ENCODE results near the gene PHTF1. TPM values are rescaled to one million over a fixed set of nuclear protein-coding genes. Genes with fewer than 3 reads are reported as not detected.

The PHTF1 gene
- total RNA-seq, 1 donor from 2014 or later: 107 TPM

DNA sequence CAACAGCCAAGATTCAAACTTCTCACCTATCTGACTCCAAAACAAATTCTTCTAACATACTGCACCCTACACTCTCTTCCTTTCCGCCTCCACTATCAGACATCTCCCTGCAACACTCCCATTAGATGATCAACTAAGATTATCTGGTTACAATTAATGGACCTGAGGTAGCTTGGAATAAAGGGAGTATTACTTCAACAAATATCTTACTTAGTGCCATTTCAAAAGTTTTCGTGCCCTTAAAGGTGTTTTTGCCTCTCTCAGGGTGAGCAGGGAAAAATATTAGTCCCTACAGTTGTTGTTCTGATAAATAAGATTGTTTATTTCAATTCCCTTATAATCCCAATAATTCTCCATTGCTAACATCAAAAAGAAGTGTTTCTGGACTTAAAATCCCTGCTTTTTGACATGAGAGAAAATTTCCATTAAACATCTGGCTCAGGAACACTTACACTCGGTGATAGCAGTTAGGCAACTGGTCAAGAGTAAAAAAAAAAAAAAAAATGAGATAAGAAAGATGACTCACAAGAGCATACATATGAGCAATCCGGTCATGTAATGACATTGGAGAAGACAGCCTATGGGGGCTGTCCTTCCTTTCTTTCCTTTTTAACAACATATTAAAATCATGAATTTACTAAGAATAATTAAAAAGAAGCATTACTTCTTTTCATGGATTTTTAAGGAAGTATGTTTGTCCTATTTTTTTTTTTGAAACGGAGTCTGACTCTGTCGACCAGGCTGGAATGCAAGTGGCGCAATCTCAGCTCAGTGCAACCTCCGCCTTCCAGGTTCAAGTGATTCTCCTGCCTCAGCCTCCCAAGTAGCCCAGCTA is 45.4 kb upstream of the PHTF1 start:
- peaks cover 2% of the 10 kb centered on the region for H3K9me3 Mint-ChIP-seq (ENCODE audit: unreplicated experiment)
- H3K27me3 Mint-ChIP-seq (ENCODE audit: unreplicated experiment): peaks cover 4% of the 10 kb centered on the region
- DNase-seq: no peak
- no peaks in the 10 kb centered on the region for H3K36me3 Mint-ChIP-seq (ENCODE audit: unreplicated experiment)
- TF ChIP-seq, protein P1, sequence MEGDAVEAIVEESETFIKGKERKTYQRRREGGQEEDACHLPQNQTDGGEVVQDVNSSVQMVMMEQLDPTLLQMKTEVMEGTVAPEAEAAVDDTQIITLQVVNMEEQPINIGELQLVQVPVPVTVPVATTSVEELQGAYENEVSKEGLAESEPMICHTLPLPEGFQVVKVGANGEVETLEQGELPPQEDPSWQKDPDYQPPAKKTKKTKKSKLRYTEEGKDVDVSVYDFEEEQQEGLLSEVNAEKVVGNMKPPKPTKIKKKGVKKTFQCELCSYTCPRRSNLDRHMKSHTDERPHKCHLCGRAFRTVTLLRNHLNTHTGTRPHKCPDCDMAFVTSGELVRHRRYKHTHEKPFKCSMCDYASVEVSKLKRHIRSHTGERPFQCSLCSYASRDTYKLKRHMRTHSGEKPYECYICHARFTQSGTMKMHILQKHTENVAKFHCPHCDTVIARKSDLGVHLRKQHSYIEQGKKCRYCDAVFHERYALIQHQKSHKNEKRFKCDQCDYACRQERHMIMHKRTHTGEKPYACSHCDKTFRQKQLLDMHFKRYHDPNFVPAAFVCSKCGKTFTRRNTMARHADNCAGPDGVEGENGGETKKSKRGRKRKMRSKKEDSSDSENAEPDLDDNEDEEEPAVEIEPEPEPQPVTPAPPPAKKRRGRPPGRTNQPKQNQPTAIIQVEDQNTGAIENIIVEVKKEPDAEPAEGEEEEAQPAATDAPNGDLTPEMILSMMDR (IDR thresholded peaks at IDR 0.05; ENCODE audit: partially characterized antibody, unreplicated experiment): no peak
- no peak overlapping the region for H3K27ac Mint-ChIP-seq (ENCODE audit: unreplicated experiment)
- H3K4me3 Mint-ChIP-seq (ENCODE audit: unreplicated experiment): no peak overlapping the region
- H3K4me1 Mint-ChIP-seq (ENCODE audit: low read depth, unreplicated experiment): peaks cover 4% of the 10 kb centered on the region

DNA sequence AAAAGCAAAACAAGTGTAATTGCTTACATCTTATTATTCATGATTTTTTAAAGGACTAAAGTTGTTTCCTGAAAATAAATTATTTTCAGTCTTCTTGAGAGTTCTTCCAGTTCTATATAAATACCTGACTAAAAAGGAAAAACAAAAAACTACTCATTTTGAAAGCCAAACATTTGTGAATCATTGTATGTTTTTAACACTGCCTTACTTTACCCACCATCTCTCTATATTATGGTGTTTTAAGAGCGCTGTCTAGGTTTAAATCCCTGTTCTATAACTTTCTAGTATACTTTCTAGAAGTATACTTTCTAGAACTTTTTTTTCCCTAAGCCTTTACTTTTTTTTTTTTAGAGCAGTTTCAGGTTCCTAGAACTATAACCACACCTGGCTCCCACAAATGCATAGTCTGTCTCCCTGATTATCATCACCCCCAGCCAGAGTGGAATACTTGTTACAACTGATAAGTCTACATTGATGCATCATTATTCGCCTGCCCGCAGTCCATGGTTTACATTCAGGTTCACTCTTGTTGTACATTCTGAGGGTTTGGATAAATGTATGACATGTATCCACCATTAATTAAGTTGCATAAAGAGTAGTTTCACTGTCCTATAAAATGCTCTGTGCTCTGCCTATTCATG is 43.2 kb upstream of the PHTF1 start:
- TF ChIP-seq, protein P1 (IDR thresholded peaks at IDR 0.05; ENCODE audit: partially characterized antibody, unreplicated experiment): no peak
- Mint-ChIP-seq H3K9me3 (ENCODE audit: unreplicated experiment) (peaks cover 2% of the 10 kb centered on the region), H3K4me1 (ENCODE audit: low read depth, unreplicated experiment) (peaks cover 5% of the 10 kb centered on the region), H3K4me3 (ENCODE audit: unreplicated experiment) (no peak overlapping the region), H3K36me3 (ENCODE audit: unreplicated experiment) (no peaks in the 10 kb centered on the region), H3K27me3 (ENCODE audit: unreplicated experiment) (peaks cover 2% of the 10 kb centered on the region), H3K27ac (ENCODE audit: unreplicated experiment) (no peak overlapping the region)
- no peak for DNase-seq

DNA sequence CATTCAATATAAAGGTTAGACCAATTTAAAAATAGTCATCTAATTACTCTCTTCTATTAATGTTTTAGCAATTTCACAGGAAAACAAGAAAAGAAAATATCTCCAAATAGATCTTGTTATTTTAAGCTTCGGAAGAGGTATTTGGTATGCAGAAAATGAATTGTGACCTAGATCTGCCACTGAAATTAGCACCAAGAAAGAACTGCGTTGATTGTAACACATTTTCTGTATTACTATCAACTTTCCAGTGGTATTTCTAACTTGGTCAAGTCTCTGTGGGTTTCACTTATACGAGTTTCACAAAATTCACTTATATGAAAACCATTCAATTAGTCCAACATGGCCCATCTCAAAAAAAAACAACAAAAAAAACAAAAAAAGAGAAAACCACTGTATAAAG is 41.2 kb upstream of the PHTF1 start:
- DNase-seq: no peak
- H3K9me3 Mint-ChIP-seq (ENCODE audit: unreplicated experiment): peaks cover 2% of the 10 kb centered on the region
- TF ChIP-seq, protein P1 (IDR thresholded peaks at IDR 0.05; ENCODE audit: partially characterized antibody, unreplicated experiment): no peak
- no peaks in the 10 kb centered on the region for H3K36me3 Mint-ChIP-seq (ENCODE audit: unreplicated experiment)
- no peak overlapping the region for H3K27ac Mint-ChIP-seq (ENCODE audit: unreplicated experiment)
- H3K4me1 Mint-ChIP-seq (ENCODE audit: low read depth, unreplicated experiment): peaks cover 5% of the 10 kb centered on the region
- no peak overlapping the region for H3K4me3 Mint-ChIP-seq (ENCODE audit: unreplicated experiment)
- no peaks in the 10 kb centered on the region for H3K27me3 Mint-ChIP-seq (ENCODE audit: unreplicated experiment)

DNA sequence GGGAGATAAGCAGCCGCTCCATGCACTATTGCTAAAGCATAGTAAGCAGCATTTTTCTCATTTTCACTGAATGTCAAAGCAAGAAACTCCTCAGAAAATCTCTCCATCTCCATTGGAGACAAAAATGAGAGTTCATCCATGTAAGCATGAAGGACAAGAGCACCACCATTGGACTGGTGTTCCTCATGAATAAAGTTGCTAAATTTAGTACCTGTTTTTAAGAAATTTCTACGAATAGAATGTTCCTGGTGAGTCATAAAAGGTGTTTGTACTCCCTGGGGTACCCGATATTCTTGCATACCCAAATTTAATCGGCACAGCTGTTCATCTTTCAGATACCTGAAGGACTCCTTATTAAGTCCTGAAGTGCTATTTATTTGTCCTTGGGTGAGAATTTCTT is 38.2 kb upstream of the PHTF1 start:
- no peaks in the 10 kb centered on the region for H3K36me3 Mint-ChIP-seq (ENCODE audit: unreplicated experiment)
- H3K27ac Mint-ChIP-seq (ENCODE audit: unreplicated experiment): no peak overlapping the region
- DNase-seq: no peak
- H3K9me3 Mint-ChIP-seq (ENCODE audit: unreplicated experiment): no peaks in the 10 kb centered on the region
- peaks cover 9% of the 10 kb centered on the region for H3K4me1 Mint-ChIP-seq (ENCODE audit: low read depth, unreplicated experiment)
- no peak overlapping the region for H3K4me3 Mint-ChIP-seq (ENCODE audit: unreplicated experiment)
- H3K27me3 Mint-ChIP-seq (ENCODE audit: unreplicated experiment): no peaks in the 10 kb centered on the region
- TF ChIP-seq, protein P1 (IDR thresholded peaks at IDR 0.05; ENCODE audit: partially characterized antibody, unreplicated experiment): no peak

All from glutamatergic neuron (in vitro differentiated cells).